Activated CD4-positive, CD25-positive, alpha-beta regulatory T cell treated with anti-CD3 and anti-CD28 coated beads, Interleukin-2, amount 50 U/mL, for 24 hours (primary cell): ENCODE results near the gene TCIRG1.
A peak's percentile ranks its signal among the peaks of the same experiment; 100 is the strongest.

Experiments used
- ATAC-seq, 2 donors: fragments of 150-1000 bp; cut with Tn5 transposase; one replicate each; pipeline ENCODE4 v1.10.0; 2021; ENCODE audit warnings: mild to moderate bottlenecking in 1 of 2, moderate library complexity in 1 of 2

The TCIRG1 gene

DNA sequence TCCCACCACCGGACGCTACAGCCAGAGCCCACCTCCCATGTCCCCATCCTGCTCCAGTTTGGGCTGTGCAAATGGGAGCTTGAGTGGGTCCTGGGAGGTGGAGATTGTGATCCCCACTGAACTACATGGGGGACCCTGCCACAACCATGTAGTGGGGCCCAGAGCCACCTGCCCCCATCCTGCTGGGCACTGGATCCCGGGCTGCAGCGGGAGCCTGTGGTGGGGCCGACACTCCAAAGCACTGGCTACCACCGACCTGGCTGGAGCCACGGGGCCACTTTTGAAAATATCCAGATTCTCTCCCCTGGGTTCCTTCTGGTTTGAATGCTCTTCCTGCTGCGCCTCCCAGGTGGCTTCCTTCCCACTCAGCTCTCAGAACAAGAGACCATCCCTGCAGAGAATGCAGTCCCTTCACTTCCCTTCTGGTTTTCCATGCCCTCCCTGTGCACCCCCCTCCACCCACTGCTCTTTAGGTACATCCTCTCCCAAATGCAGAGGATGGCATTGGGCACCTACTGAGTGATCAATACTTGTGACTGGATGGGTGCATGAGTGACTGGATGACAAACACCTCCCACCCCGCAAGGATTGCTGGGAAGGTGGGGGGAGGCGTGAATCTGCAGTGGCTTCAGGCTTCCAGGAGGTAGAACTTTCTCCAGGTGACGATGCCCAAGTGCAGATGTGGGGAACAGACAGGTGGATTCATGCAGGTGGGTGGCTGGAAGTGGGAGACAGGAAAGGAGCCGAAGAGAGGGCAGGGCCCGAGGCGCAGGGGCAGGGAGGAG is 34.1 kb upstream of the TCIRG1 start:
- no peak for ATAC-seq

GRCh38 chr11:68006606-68007166 is 32.1 kb upstream of the TCIRG1 start:
- ATAC-seq: no peak

DNA sequence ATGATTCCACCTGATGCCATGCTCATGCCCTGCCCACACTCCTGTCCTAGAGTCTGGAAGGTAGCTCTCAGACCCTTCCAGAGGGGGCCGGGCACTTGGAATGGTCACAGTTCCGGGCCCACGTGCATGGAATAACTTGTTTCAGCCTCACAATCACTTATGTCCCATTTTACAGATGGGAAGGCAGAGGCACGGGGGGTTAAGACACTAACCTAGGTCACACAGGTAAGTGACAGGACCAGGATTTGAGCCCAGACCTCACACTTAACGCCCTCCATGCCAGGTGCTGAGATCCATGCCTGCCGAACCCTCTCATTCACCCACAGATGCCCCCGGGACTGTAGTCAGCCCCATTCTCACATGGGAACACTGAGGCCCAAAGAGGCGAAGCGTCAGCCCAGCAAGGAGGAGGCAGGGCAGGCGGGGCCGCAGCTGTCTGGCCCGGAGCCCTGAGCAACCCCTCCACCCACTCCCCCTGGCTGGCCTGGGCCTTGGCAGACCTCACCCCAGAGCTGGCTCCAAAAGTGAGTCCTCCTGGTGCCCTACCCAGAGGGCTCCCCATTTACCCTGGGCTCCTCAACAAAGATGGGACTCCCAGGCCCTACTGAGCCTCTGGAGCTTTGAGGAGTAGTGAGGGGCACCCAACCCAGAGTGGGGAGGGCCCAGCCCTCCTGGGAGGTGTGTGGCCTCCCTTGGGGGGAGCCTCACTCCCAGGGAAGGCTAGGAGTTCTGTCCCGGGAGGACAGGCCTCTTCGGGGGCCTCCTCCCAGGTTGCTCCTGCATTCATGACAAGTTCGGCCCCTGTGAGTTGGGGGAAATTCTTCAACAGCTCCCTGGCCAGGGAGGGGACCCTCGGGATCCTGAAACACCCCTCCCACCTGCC is 31.1 kb upstream of the TCIRG1 start:
- ATAC-seq: no peak

DNA sequence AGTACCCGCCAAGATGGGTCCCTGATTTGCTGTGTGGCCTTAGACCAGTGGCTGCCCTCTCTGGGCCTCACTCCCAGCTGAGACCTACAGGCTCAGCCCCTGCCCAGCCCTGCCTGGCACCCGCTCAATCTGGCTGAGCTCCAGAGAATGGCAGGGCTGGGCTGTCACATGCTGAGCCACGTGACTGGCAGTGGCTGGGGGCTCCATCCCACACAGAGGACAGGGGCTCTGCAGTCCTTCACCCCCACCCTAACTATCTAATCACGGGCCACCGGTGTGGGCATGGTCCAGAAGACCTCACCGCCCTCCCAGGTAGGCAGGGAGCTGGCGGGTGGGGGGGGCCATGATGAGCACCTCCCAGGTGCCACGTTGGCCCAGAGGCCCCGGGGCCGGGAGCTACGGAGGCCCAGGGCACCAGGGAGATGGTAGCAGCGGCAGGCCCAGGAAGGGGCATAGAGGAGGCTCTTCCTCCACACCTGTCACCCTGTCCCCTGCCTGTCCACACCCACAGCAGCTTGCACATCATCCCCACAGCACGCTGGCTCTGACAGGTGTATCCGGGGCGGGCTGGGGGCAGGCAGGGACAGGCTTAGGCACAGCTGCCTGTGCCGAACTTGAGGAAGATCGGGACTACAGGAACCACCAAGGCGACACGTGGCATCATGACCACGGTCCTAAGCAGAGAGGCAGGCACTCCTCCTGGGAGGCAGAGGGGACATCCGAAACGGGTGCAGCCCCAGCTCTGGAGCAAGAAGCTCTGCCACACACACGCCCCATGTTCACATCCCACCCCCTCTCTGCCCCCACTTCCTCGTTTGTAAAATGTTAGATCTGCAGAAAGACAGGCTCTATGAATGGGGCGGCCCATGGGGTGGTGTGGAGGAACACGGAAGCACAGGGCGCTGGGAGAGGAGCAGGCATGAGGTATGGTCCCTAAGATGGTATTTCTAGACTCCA is 30.2 kb upstream of the TCIRG1 start:
- no peak for ATAC-seq

- no peak for ATAC-seq
Measured at GRCh38 chr11:68009391-68010089, 29.3 kb upstream of the TCIRG1 start.

GRCh38 chr11:68010090-68011041 is 28.5 kb upstream of the TCIRG1 start, which contains the start of gene ALDH3B1:
TSS of gene ALDH3B1 (plus strand) at chr11:68010327. CDS start at chr11:68015298, 4,971 bp downstream.
- peak in 1 of 2 donors; percentile 30 for ATAC-seq

DNA sequence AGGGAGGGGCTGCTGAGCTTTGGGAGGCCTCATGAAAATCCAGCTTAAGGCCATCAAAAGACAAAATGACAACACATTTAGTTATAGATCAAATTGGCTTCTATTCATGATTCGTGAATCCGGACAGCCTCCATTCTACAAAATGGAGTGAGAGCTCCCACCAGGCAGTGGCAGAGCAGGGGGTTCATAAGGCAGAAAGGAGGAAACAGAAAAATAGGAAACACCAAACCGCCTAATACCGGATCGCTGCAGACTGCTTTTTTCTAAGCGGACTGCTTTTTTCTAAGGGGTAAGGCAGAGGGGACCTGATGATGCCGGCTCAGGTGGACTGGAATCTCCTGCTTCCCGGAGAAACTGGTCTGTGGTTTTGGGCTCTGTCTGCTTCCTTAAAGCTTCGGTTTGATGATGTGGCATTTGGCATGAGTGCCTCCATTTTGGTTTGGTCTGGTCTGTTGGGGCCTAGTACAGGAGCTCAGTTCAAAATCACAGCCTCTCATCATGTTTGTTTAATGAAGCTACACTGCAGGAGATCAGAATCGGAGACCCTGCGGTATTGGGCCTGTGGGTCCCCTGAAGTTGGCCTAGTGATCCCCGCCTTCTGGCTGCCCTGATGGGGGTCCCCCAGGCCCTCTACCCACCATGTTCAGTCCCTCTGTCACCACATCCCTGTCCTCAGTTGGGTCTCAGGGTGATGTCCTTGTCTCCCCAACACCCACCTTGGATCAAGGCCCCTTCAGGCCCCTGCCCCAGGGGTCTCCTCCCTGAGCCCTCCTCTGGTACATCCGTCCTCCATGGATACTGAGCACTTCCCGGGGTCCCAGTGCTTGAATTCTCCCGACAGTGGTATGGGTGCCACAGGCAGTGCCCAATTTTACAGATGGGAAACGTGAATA is 27.5 kb upstream of the TCIRG1 start:
- ATAC-seq: no peak

DNA sequence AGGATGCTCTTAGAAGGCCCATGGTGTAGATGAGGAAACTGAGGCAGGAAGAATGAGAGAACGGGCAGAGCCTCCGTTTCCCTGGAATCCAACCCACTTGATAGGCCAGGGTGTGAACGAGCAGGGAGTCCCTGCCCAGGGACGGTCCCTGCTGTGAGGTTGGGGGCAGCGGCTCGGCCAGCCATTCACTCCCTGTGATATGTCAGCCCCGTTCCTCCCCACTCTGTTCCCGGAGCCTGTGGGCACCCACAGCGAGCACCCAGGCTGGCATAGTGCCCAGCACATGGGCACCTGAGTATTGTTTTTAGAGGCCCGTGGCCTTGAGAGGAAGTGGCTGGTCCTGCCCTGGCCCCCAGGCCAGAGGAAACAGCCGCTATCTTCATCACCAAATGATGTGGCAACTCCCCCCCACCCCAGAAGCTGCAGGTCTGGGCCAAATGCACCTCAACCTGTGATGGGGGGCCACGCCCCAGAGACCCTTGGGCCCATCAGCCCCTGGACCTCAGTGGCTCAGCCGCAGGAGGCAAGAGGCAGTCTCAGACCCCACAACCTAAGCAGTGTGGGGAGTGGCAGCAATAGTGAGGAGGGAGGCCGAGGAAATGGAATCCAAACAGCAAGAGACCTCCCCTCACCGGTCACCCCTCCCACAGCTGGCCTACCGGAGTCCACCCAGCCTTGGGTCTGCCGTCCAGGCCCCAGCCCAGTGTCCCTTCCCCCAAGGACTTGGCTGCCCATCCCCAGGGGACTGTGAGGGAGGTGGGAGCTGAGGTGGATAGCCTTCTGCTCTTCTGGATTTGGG is 26.6 kb upstream of the TCIRG1 start:
- ATAC-seq: no peak

- ATAC-seq: no peak
Measured at GRCh38 chr11:68012843-68013610, 25.8 kb upstream of the TCIRG1 start.

GRCh38 chr11:68013611-68014156 is 25.1 kb upstream of the TCIRG1 start:
- ATAC-seq: no peak

DNA sequence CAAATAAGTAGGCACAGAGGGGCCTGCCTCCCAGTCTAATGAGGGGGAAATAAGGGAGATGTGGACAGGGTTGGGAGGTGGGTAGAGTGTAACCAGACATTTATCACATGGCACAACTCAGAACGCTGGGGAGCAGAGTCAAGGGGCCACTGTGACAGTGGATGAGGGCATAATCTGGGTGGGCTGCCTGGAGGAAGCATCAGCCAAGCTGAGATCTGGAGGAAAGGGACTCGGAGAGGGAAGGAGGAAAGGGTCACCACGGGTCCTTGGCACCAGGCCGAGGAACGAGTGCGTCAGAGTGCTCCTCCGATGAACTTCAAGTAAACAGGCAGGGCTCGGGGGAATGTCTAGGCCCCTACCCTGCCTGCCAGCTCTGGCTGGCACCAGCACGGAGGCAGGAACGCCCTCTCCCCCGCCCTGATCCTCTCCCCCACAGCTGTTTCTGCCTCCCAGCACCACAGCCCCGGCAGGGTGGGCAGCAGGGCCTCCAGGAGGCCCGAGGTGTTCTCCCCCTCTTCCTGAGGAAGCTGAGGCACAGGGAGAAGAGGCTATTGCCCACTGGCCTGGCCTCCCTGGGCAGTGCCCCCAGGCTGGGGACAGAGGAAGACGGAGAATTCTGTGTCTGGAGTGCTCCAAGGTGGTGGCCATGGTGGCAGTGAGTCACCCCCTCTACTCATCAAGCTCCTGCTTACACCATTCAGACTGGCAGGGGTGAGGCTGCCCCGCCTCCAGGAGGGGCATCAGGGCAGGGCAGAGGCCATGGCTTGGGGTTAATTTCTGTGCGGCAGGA is 24.5 kb upstream of the TCIRG1 start:
- peak in 1 of 2 donors; percentile 27 for ATAC-seq

GRCh38 chr11:68014947-68015447 is 23.8 kb upstream of the TCIRG1 start:
- ATAC-seq: no peak

DNA sequence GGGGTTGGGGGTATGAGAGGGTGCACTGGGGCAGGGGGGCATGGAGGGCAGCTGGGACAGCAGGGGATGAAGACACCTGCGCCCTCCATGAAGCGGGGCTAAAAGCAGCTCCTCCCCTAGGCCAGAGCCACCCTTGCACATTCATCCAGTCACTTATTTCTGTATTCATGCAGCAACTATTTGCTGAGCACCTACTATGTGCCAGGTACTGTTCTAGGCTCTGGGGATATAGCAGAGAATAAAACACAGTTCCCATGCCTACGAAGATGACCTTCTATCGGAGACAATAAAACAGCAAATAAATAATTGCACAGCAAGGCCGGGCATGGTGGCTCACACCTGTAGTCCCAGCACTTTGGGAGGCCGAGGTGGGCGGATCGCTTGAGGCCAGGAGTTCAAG is 23.4 kb upstream of the TCIRG1 start:
- ATAC-seq: no peak

GRCh38 chr11:68016161-68016903 is 22.5 kb upstream of the TCIRG1 start:
- ATAC-seq: no peak
